Left lung (tissue), 10 donors: ENCODE measurements around the gene DNM3. TPM values are rescaled to one million over a fixed set of nuclear protein-coding genes. Genes with fewer than 3 reads are reported as not detected.

Experiments
- ATAC-seq: fragments of 200-7000 bp; cut with Tn5 transposase; one replicate; pipeline ENCODE4 v1.9.1; 2020; ENCODE audit warnings: moderate library complexity
- DNase-seq, 4 donors: peaks; one replicate each; pipeline ENCODE4 v3.0.0-alpha.2; 2013 to 2020
- H3K27ac ChIP-seq, 2 donors: fragments of 200-600 bp; sonication (generic) in 1 of 2; one replicate each; pipeline versions ENCODE4 v1.5.0 to v1.8.0; 2020 to 2021
- H3K27me3 ChIP-seq, 2 donors: fragments of 200-600 bp; sonication (generic) in 1 of 2; one replicate each; pipeline versions ENCODE4 v1.5.0 to v1.8.0; 2020 to 2021
- H3K36me3 ChIP-seq, 2 donors: fragments of 200-600 bp; sonication (generic) in 1 of 2; one replicate each; pipeline versions ENCODE4 v1.5.0 to v1.8.0; 2020 to 2021
- H3K4me1 ChIP-seq, 2 donors: fragments of 200-600 bp; one replicate each; pipeline ENCODE4 v1.8.0; 2021
- H3K4me3 ChIP-seq, 2 donors: fragments of 200-600 bp; sonication (generic) in 1 of 2; one replicate each; pipeline versions ENCODE4 v1.5.0 to v1.8.0; 2020 to 2021; ENCODE audit warnings: mild to moderate bottlenecking in 1 of 2
- H3K9me3 ChIP-seq, 2 donors: fragments of 200-600 bp; sonication (generic) in 1 of 2; one replicate each; pipeline versions ENCODE4 v1.5.0 to v1.8.0; 2020 to 2021
- intact Hi-C, 2 donors: fragments of 100-400 bp; cut with DNase I; formaldehyde crosslinking; loops; one replicate each; pipeline versions ENCODE4 v1.11.2 to v1.14.2; 2022
- polyA plus RNA-seq, 6 donors: library from polyadenylated mRNA; unstranded; fragments of 120-200 nt; gene quantifications; one replicate each; pipeline ENCODE4 v1.2.1, GENCODE V29; 2013; ENCODE audit not compliant: insufficient read length in 6 of 6
- total RNA-seq, 2 donors: library from RNA; stranded (reverse); fragmentation: NEBNext Ultra II Directional; extraction: Animal tissue kit (Norgen Biotek cat#: 25700); gene quantifications; one replicate each; pipeline ENCODE4 v1.2.1, GENCODE V29; 2021
- TF ChIP-seq, protein P1 (sequence below), 2 donors: fragments of 200-600 bp; sonication (generic) in 1 of 2; IDR thresholded peaks; one replicate each; pipeline versions ENCODE4 v1.5.0 to v1.8.0; 2021; ENCODE audit warnings: antibody characterized with exemption in 2 of 2
- donor health status: DM: no; HTN: yes; CAD: no.
- donor health status: DM: no; HTN: no; CAD: no.

Gene DNM3
- total and polyA plus RNA-seq, 8 donors: 5.2 to 7.7 (median 6.3) TPM

DNA sequence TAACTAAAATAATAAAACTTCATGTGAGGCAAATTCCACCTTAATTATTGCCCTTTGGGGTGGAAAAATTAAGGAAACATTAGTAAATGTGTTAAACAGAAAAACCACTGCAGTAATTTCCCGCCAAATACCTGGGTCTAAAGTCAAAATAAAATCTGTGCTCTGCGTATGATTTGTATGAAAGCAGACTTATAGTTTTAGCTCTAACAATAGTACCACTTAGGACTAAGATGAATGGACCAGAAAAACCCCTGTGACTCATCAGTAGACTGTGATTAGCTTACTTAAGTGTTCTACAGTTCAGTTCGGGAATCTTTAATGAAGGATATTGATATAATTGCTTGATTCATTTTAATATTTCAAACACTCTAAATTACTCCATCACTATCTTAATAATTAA, 555.9 kb downstream of the DNM3 start:
- DNase-seq: no peak
- Histone ChIP-seq H3K36me3 (no peaks in the 10 kb centered on the region), H3K4me3 (no peak overlapping the region), H3K9me3 (no peaks in the 10 kb centered on the region), H3K27ac (no peak overlapping the region), H3K4me1 (peaks cover 19 to 24% of the 10 kb centered on the region in 2 donors), H3K27me3 (no peaks in the 10 kb centered on the region)
- intact Hi-C loops: no loop called here
- TF ChIP-seq, protein P1, sequence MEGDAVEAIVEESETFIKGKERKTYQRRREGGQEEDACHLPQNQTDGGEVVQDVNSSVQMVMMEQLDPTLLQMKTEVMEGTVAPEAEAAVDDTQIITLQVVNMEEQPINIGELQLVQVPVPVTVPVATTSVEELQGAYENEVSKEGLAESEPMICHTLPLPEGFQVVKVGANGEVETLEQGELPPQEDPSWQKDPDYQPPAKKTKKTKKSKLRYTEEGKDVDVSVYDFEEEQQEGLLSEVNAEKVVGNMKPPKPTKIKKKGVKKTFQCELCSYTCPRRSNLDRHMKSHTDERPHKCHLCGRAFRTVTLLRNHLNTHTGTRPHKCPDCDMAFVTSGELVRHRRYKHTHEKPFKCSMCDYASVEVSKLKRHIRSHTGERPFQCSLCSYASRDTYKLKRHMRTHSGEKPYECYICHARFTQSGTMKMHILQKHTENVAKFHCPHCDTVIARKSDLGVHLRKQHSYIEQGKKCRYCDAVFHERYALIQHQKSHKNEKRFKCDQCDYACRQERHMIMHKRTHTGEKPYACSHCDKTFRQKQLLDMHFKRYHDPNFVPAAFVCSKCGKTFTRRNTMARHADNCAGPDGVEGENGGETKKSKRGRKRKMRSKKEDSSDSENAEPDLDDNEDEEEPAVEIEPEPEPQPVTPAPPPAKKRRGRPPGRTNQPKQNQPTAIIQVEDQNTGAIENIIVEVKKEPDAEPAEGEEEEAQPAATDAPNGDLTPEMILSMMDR (IDR thresholded peaks at IDR 0.05): no peak
- ATAC-seq: peak; percentile 21

GRCh38 chr1:172397633-172398032, 556.3 kb downstream of the DNM3 start:
- Histone ChIP-seq H3K27me3 (no peaks in the 10 kb centered on the region), H3K9me3 (no peaks in the 10 kb centered on the region), H3K4me3 (no peak overlapping the region), H3K4me1 (peaks cover 19 to 24% of the 10 kb centered on the region in 2 donors), H3K27ac (no peak overlapping the region), H3K36me3 (no peaks in the 10 kb centered on the region)
- intact Hi-C loops: no loop called here
- no peak for DNase-seq
- TF ChIP-seq, protein P1 (IDR thresholded peaks at IDR 0.05): no peak
- no peak for ATAC-seq

DNA sequence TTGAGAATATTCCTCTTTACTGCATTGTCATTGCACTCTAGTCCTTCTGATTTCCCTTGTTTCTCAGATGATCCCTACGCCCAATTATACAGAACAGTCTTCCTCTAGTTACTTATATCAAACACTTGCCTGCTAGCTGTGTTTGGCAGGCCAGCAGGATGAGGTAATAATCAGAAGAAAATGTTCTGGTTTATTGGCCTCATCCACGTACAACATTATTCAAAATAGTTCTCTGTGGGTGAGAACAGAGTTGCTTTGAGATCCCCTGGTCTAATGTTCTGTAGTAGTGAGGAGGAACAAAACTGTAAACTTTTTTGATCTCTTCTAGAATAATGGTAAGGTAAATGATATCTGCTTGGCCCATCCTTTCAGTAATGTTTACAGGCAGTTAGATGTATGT, 556.9 kb downstream of the DNM3 start:
- TF ChIP-seq, protein P1 (IDR thresholded peaks at IDR 0.05): no peak
- no peaks in the 10 kb centered on the region for H3K27me3 ChIP-seq
- no peak for DNase-seq
- H3K4me1 ChIP-seq: peaks cover 19 to 24% of the 10 kb centered on the region in 2 donors
- no peaks in the 10 kb centered on the region for H3K36me3 ChIP-seq
- no peak overlapping the region for H3K4me3 ChIP-seq
- H3K27ac ChIP-seq: peak overlapping the region in 1 of 2 donors; percentile 29
- H3K9me3 ChIP-seq: no peaks in the 10 kb centered on the region
- intact Hi-C loops: no loop called here
- ATAC-seq: no peak

- Histone ChIP-seq H3K36me3 (no peaks in the 10 kb centered on the region), H3K4me3 (no peak overlapping the region), H3K4me1 (peaks cover 12 to 18% of the 10 kb centered on the region in 2 donors), H3K27ac (peak overlapping the region; percentile 29 to 48), H3K9me3 (no peaks in the 10 kb centered on the region), H3K27me3 (no peaks in the 10 kb centered on the region)
- intact Hi-C loops: no loop called here
- peak in 3 of 4 donors; percentile 47 to 53 (median 48) for DNase-seq
- TF ChIP-seq, protein P1 (IDR thresholded peaks at IDR 0.05): peak; percentile 18 to 51
- peak; percentile 86 for ATAC-seq
Measured at GRCh38 chr1:172398970-172399755, 557.9 kb downstream of the DNM3 start.
